HG02610 (cell line): Measurements from ENCODE around the gene FLCN.
A peak's percentile ranks its signal among the peaks of the same experiment; 100 is the strongest.
"Not testable (repeated sequence)": the region's sequence is repeated elsewhere in the genome, so short reads cannot be mapped to it uniquely, and the experiment has no call there.

Source experiments
- ATAC-seq: cut with Tn5 transposase; IDR thresholded peaks from one replicate; pipeline ENCODE4 v1.9.1; 2021; ENCODE audit warnings: mild to moderate bottlenecking, moderate library complexity; ENCODE audit not compliant: unreplicated experiment

The FLCN gene

GRCh38 chr17:17237026-17237799 is at the start of gene FLCN:
FLCN (minus strand) TSS chr17:17237168; CDS start chr17:17228137, 9,031 bp downstream.
- peak; percentile 77 for ATAC-seq

- no peak for ATAC-seq
Measured at GRCh38 chr17:17285951-17286350, 49.0 kb upstream of the FLCN start.

GRCh38 chr17:17280613-17281549 is 43.9 kb upstream of the FLCN start, which contains the start of gene COPS3:
COPS3 (minus strand) TSS chr17:17281246; CDS start chr17:17281186, 60 bp downstream.
- peak; percentile 88 for ATAC-seq

GRCh38 chr17:17279316-17279715 is 42.3 kb upstream of the FLCN start:
- no peak for ATAC-seq

- not testable (repeated sequence) for ATAC-seq
Measured at GRCh38 chr17:17277431-17277830, 40.5 kb upstream of the FLCN start.

- ATAC-seq, result no peak
Measured at GRCh38 chr17:17275971-17276370, 39.0 kb upstream of the FLCN start.

GRCh38 chr17:17269926-17270773 is 33.2 kb upstream of the FLCN start:
- ATAC-seq, result no peak

- ATAC-seq, result no peak
Measured at GRCh38 chr17:17264430-17264829, 27.5 kb upstream of the FLCN start.

GRCh38 chr17:17258998-17259397 is 22.0 kb upstream of the FLCN start:
- no peak for ATAC-seq

- no peak for ATAC-seq
Measured at GRCh38 chr17:17258011-17258410, 21.0 kb upstream of the FLCN start.

GRCh38 chr17:17256316-17256715 is 19.3 kb upstream of the FLCN start:
- no peak for ATAC-seq

- not testable (repeated sequence) for ATAC-seq
Measured at GRCh38 chr17:17255689-17256088, 18.7 kb upstream of the FLCN start.

GRCh38 chr17:17254036-17254435 is 17.1 kb upstream of the FLCN start:
- no peak for ATAC-seq

- no peak for ATAC-seq
Measured at GRCh38 chr17:17253406-17253805, 16.4 kb upstream of the FLCN start.

GRCh38 chr17:17252149-17252661 is 15.2 kb upstream of the FLCN start:
- no peak for ATAC-seq

GRCh38 chr17:17246879-17247278 is 9.9 kb upstream of the FLCN start:
- no peak for ATAC-seq

GRCh38 chr17:17243163-17243562 is 6.2 kb upstream of the FLCN start:
- no peak for ATAC-seq

GRCh38 chr17:17242246-17242645 is 5.3 kb upstream of the FLCN start:
- ATAC-seq, result no peak

- ATAC-seq, result no peak
Measured at GRCh38 chr17:17241656-17242055, 4.7 kb upstream of the FLCN start.

GRCh38 chr17:17239832-17240231 is 2.9 kb upstream of the FLCN start:
- no peak for ATAC-seq
